ENCODE measurements around the gene CD63. TPM values are rescaled to one million over a fixed set of nuclear protein-coding genes. Genes with fewer than 3 reads are reported as not detected.

Gene CD63
- total RNA-seq, 4 donors from 2014 or later = 427 to 723 (median 581) TPM

DNA sequence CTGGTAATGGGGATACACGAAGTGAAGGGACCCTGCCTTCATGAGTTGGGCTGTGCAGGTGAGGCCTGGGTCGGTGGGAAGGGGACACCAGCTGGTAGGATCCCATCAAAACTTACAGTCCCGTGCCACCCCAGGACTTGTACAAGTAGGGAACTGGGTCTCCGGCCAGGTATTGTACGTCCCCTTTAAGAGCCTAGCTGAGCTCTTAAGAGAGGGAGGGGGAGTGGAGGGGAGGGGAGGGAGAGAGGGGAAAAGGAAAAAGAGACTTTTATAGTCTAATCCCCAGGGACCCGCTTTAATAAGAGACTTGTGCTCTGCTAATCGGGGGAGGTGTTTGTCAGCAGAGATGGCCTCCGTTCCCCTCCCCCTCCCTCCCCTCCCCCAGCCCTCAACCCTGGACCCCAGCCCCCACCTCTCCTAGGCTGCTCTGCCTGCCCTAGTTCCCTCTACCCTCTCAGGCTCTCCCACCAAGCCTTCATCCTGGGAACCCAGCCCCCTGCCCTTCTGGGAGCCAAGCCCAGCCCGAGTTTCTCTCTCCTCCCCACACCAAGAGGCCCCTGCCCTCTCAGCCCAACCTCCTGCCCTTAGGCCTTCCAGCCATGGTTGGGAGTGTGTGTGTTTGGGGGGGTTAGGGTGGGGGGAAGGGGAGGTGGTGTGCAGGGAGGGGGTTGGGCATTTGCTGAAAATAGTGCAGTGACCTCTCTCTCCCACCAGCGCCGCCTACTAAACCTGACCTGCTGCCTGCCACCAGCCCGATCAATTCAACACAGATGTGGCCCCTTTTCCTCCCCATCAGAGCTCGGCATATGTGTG lies 16.8 kb upstream of the CD63 start:
- H3K27ac ChIP-seq = peak overlapping the region; percentile 21 to 86 (median 42)

DNA sequence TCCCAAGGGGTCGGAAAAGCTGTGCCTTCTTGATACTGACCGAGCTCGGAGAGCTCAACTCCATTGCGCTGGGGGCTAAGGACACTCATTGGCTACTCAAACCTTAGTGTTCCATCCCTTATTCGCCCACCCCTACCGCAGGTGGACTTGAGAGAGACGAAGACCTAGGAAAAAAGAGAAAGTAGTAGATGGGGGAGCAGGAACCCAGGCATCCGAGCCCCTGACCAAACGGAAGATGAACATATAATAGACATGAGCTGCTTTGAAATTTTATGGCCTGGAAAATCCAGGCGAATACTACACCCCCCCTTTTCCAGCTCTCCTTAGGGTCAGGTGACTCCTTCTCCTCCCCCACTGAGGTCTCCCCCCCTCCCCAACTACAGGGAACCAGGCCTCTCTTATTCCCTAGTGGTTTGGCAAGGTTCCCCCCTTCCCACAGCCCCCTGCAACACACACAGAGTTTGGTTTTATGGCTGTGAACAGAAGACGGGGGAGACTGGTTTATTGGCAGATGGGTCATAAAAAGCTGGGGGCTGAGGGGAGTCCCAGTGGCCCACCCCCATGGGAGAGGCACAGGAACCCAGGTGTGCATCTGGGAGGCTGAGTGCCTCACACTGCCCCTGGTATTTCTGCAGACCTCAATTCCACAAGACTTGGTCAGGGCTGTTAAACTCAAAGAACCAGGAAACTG lies 15.7 kb upstream of the CD63 start:
- peak overlapping the region; percentile 64 to 86 (median 84) for H3K27ac ChIP-seq
- intact Hi-C loops (cut with DNase I; ENCODE audit: low total_unique reads) (loop anchor here (10.0 kb wide), 2 partner anchors 50 to 80 kb away; partner anchors contain the start of gene DNAJC14), in situ Hi-C loops (cut with MboI; ENCODE audit: low pct_ligation_motif_present in 1 of 4, low pct_unique_long_range_greater_than_20kb in 1 of 4, low sequenced_read_pairs in 3 of 4) (loop anchor here in 3 of 4 donors (5.0 to 10.0 kb wide), 3 partner anchors 53 to 193 kb away; partner anchors contain the start of gene DGKA (in 1 of the 3))
- H3K4me3 ChIP-seq = peak overlapping the region in 3 of 4 donors; percentile 43 to 63 (median 55)
- peaks cover 21% of the 10 kb centered on the region for H3K27me3 ChIP-seq
- no peaks in the 10 kb centered on the region for H3K36me3 ChIP-seq
- peaks cover 13 to 33% (median 22%) of the 10 kb centered on the region in 4 donors for H3K4me1 ChIP-seq
- DNase-seq = no peak
- H3K9me3 ChIP-seq = no peaks in the 10 kb centered on the region
- WGBS, 2 donors (ENCODE audit: low coverage in 1 of 2) = 11% methylated on average over 5 to 11 of the region's 11 CpGs
- no peak for TF ChIP-seq POLR2A (IDR thresholded peaks at IDR 0.05)
- no peak for TF ChIP-seq POLR2AphosphoS5 (IDR thresholded peaks at IDR 0.05)
- TF ChIP-seq EP300 (IDR thresholded peaks at IDR 0.05; ENCODE audit: low read depth) = no peak
- TF ChIP-seq, protein P1, sequence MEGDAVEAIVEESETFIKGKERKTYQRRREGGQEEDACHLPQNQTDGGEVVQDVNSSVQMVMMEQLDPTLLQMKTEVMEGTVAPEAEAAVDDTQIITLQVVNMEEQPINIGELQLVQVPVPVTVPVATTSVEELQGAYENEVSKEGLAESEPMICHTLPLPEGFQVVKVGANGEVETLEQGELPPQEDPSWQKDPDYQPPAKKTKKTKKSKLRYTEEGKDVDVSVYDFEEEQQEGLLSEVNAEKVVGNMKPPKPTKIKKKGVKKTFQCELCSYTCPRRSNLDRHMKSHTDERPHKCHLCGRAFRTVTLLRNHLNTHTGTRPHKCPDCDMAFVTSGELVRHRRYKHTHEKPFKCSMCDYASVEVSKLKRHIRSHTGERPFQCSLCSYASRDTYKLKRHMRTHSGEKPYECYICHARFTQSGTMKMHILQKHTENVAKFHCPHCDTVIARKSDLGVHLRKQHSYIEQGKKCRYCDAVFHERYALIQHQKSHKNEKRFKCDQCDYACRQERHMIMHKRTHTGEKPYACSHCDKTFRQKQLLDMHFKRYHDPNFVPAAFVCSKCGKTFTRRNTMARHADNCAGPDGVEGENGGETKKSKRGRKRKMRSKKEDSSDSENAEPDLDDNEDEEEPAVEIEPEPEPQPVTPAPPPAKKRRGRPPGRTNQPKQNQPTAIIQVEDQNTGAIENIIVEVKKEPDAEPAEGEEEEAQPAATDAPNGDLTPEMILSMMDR (IDR thresholded peaks at IDR 0.05) = no peak

More for the DNA sequence above, 16.8 kb upstream of the CD63 start:
- peaks cover 13 to 33% (median 22%) of the 10 kb centered on the region in 4 donors for H3K4me1 ChIP-seq
- 34% methylated on average over 13 of the region's 13 CpGs; no CpG with 5 or more reads in 1 of the 2 donors for WGBS, 2 donors (ENCODE audit: low coverage in 1 of 2)
- no peak for DNase-seq
- no peaks in the 10 kb centered on the region for H3K36me3 ChIP-seq
- intact Hi-C loops (cut with DNase I; ENCODE audit: low total_unique reads) = loop anchor here (10.0 kb wide), 2 partner anchors 49 to 79 kb away; partner anchors contain the start of gene DNAJC14
- peak overlapping the region in 1 of 4 donors; percentile 23 for H3K4me3 ChIP-seq
- no peak for TF ChIP-seq EP300 (IDR thresholded peaks at IDR 0.05; ENCODE audit: low read depth)
- no peak for TF ChIP-seq POLR2A (IDR thresholded peaks at IDR 0.05)
- TF ChIP-seq, protein P1 (IDR thresholded peaks at IDR 0.05) = no peak
- no peak for TF ChIP-seq POLR2AphosphoS5 (IDR thresholded peaks at IDR 0.05)
- peaks cover 21% of the 10 kb centered on the region for H3K27me3 ChIP-seq
- no peaks in the 10 kb centered on the region for H3K9me3 ChIP-seq
- in situ Hi-C loops (cut with MboI; ENCODE audit: low pct_ligation_motif_present in 1 of 4, low pct_unique_long_range_greater_than_20kb in 1 of 4, low sequenced_read_pairs in 3 of 4) = loop anchor here in 3 of 4 donors (5.0 to 10.0 kb wide), 3 partner anchors 52 to 192 kb away; partner anchors contain the start of gene DGKA (in 1 of the 3)

DNA sequence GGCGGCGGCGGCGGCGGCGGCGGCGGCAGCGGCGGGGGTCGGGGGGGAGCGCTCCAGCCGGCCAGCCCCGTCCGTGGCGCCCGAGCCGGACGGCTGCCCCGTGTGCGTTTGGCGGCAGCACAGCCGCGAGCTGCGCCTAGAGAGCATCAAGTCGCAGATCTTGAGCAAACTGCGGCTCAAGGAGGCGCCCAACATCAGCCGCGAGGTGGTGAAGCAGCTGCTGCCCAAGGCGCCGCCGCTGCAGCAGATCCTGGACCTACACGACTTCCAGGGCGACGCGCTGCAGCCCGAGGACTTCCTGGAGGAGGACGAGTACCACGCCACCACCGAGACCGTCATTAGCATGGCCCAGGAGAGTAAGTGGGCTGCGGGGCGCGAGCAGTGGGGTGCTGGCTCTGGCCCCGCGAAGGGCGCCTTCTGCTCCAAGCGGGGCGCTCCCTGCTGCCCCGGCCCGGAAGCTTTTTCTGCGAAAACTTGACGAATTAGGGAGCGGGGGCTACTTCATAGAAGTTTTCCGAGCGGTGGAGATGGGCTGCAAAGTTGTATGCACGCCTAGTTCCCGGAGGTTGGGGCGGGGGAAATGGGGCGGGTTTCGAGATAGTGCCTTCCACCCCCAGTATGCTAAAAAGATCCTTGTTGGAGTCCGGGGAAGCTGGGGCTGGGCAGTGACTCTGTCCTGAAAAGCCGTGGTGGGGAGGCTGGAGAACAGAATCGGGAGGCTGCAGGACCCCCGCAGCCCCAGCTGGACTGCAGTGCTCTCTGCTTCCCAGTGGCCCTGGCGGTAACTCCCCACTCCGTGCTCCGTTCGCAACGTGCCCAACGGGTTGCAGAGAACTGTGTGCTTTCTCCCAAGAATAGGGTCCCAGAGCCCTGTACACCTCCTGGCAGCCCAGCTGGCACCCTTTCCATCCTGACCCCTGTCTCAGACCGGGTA lies 14.9 kb upstream of the CD63 start:
- in situ Hi-C loops (cut with MboI; ENCODE audit: low pct_ligation_motif_present in 1 of 4, low pct_unique_long_range_greater_than_20kb in 1 of 4, low sequenced_read_pairs in 3 of 4) = loop anchor here in 1 of 4 donors (10.0 kb wide), 1 partner anchor 191 kb away; the partner anchor contains the start of gene DGKA
- intact Hi-C loops (cut with DNase I; ENCODE audit: low total_unique reads) = loop anchor here (10.0 kb wide), 2 partner anchors 51 to 81 kb away; partner anchors contain the start of gene DNAJC14
- 0 to 1% methylated on average over 6 to 23 of the region's 73 CpGs for WGBS, 2 donors (ENCODE audit: low coverage in 1 of 2)
- peak; percentile 65 for DNase-seq
- Histone ChIP-seq H3K9me3 (no peaks in the 10 kb centered on the region), H3K27ac (peak overlapping the region; percentile 64 to 86 (median 84)), H3K36me3 (no peaks in the 10 kb centered on the region), H3K4me3 (peak overlapping the region; percentile 39 to 63 (median 49)), H3K4me1 (peaks cover 13 to 33% (median 22%) of the 10 kb centered on the region in 4 donors), H3K27me3 (peaks cover 21% of the 10 kb centered on the region)
- TF ChIP-seq, protein P1 (IDR thresholded peaks at IDR 0.05) = no peak
- TF ChIP-seq POLR2AphosphoS5 (IDR thresholded peaks at IDR 0.05) (no peak), EP300 (IDR thresholded peaks at IDR 0.05; ENCODE audit: low read depth) (no peak), POLR2A (IDR thresholded peaks at IDR 0.05) (no peak)

All from transverse colon (tissue), 4 donors.